IPS-18c (cell line): ENCODE results near the gene CRYL1.

ENCODE experiments used
- H3K4me3 ChIP-seq: 2 replicates; pipeline ENCODE4 v1.7.0; 2013; ENCODE audit warnings: low read depth, mild to moderate bottlenecking, low read length, moderate library complexity; ENCODE audit not compliant: insufficient read depth
- H3K9me3 ChIP-seq: one replicate; pipeline ENCODE4 v1.6.1; 2013; ENCODE audit warnings: mild to moderate bottlenecking, low read length, moderate library complexity; ENCODE audit not compliant: control insufficient read depth, insufficient read depth

The CRYL1 gene

DNA sequence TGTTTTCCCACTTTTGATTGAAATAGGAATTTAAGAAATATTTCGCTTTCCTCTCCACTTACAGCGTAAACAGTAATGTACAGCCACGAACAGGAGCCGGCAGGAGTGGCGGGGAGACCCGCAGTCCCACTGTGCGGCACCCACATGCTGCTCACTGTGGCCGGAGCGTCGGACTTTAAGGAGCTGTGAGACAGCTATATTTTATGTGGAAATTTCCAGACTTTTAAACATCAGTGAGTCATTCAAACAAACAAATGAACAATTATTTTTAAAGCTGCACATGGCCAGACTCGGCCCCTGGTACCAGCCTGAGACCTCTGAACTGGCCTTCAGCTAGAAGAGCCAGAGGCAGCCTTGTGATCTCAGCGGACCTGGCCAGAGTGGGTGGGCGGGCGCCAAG lies 52.5 kb downstream of the CRYL1 start:
- H3K9me3 ChIP-seq: no peaks in the 10 kb centered on the region
- H3K4me3 ChIP-seq: no peak overlapping the region

DNA sequence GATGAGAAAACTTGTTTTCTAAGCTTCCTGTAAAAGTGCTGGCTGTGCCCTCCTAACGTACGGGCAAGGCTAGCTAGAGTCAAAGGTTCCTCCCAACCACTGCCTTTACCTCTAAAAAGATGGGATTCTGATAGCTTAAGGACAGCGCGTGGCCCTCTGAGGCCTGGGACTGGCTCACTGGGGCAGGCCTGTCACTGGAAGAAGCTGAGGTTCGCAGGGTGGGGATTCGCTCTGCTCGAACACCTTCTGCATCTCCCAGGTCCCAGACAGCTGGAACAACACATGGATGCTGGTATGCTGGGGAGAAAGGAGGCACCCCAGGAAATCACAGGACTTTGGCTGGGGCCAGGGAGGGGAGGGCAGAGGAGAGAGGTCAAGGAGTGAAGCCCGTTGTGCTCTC lies 53.1 kb downstream of the CRYL1 start:
- H3K9me3 ChIP-seq: no peaks in the 10 kb centered on the region
- no peak overlapping the region for H3K4me3 ChIP-seq

DNA sequence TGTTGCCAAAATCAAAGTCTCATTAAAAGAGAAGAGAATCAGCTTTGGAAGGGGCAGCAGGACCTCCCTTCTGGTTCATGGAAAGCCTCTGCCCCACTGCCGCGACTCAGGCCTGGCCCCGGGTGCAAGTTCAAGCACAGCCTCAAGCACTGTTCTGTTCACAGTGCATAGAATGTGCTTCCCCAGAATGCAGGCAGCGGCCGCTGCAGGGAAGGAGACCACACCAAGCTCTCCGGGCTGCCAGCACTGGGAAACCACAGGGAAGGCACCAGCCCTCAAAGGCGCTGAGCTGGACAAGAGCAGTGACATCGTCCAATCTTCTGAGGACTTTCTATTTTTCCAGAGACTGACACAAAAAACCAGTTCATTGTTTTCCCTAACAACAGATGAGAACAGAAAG lies 55.5 kb downstream of the CRYL1 start:
- no peaks in the 10 kb centered on the region for H3K9me3 ChIP-seq
- no peak overlapping the region for H3K4me3 ChIP-seq

DNA sequence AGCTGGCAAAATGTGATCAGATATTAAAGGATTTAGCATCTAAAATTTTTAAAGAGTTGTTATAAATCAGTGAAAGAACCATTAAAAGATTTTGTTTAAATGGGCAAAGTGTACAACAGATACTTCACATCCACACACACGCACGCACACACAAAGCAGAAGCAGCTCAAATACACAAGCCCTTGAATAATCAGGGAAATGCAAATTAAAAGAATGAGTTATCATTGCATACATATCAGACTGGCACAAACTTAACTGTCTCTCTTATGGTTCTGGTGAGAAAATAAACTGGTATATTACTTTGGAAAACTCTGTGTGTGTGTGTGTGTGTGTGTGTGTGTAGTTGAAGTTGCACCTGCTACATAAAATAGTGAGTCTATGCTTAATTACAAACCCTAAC lies 59.3 kb downstream of the CRYL1 start:
- Histone ChIP-seq H3K9me3 (no peaks in the 10 kb centered on the region), H3K4me3 (no peak overlapping the region)

GRCh38 chr13:20465218-20465879 lies 60.3 kb downstream of the CRYL1 start:
- H3K4me3 ChIP-seq: no peak overlapping the region
- no peaks in the 10 kb centered on the region for H3K9me3 ChIP-seq

DNA sequence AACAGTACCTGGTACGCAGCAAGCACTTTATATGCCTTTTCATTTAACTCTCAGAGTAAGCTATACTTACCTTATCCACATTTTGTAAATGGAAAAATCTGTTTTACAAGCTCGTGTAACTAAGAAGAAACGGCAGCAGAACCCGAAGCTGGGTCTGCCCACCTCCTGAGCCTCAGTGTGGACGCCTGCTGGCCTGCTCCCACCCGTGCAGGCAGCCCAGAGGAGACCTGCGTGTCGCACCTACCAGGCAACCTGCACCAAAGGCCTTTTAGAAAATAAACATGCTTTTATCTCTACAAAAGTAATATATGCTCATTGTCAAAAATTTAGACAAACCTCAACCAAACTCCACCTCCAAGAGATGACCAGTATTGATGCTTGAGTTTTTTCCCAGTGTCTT lies 62.7 kb downstream of the CRYL1 start:
- H3K9me3 ChIP-seq: no peaks in the 10 kb centered on the region
- no peak overlapping the region for H3K4me3 ChIP-seq

- no peak overlapping the region for H3K4me3 ChIP-seq
Measured at GRCh38 chr13:20462533-20462915, 63.1 kb downstream of the CRYL1 start.

DNA sequence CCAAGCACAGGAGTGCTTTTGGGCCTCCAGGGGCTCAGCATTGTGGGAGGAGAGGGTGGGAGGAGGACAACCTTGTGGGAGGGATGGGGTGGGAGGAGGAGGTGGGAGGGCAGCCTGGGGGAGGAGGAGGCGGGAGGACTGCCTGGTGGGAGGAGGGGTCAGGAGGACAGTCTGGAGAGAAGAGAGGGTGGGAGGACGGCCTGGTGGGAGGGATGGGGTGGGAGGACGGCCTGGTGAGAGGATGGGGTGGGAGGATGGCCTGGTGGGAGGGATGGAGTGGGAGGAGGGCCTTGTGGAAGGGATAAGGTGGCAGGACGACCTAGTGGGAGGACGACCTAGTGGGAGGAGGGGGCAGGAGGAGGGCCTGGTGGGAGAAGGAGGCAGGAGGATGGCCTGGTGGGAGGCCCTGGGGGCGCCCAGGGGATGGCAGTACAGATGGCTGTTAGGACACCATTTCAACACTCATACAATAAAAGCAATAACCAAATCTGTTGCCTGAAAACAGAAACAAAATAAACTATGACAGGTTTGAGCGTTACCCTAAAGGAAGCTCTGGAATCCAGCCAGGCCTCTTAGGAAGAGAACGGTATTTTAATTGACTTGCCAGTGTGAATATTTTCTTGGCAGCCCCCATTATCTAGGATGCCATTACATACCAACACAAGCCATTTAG lies 63.7 kb downstream of the CRYL1 start:
- no peaks in the 10 kb centered on the region for H3K9me3 ChIP-seq
- no peak overlapping the region for H3K4me3 ChIP-seq

More at GRCh38 chr13:20462533-20462915, 63.1 kb downstream of the CRYL1 start:
- H3K9me3 ChIP-seq: no peaks in the 10 kb centered on the region

DNA sequence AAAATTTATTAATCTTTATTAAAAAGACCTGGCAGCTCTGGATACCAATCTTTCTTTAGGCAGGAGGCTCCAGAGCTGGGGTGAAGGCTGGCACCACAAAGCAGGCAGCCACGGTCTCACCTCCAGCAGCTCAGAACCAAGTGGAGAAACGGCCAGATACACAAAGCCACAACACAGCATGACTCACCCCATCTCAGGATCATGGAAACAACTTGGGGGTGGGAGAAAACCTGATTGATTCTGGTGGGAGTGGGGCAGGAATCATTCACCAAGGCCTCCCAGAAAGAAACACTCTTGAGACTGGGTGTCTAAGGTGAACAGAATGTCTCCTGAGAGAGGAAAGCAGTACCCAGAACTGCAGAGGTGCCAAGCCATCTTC lies 64.2 kb downstream of the CRYL1 start:
- no peaks in the 10 kb centered on the region for H3K9me3 ChIP-seq
- H3K4me3 ChIP-seq: no peak overlapping the region

GRCh38 chr13:20460761-20461160 lies 64.9 kb downstream of the CRYL1 start:
- Histone ChIP-seq H3K9me3 (no peaks in the 10 kb centered on the region), H3K4me3 (no peak overlapping the region)

GRCh38 chr13:20457670-20458069 lies 68.0 kb downstream of the CRYL1 start:
- Histone ChIP-seq H3K9me3 (no peaks in the 10 kb centered on the region), H3K4me3 (no peak overlapping the region)

- H3K9me3 ChIP-seq: no peaks in the 10 kb centered on the region
- H3K4me3 ChIP-seq: no peak overlapping the region
Measured at GRCh38 chr13:20456737-20457136, 68.9 kb downstream of the CRYL1 start.

DNA sequence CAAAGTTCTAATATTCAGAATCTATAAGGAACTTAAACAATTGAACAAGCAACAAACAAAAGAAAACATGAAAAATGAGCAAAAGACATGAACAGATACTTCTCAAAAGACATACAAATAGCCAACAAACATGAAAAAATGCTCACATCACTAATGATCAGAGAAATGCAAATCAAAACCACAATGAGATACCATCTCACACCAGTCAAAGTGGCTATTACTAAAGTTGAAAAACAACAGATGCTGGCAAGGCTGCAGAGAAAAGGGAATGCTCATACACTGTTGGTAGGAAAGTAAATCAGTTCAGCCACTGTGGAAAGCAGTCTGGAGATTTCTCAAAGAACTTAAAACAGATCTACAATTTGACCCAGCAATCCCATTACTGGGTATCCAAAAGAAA lies 74.3 kb downstream of the CRYL1 start:
- H3K9me3 ChIP-seq: no peaks in the 10 kb centered on the region
- H3K4me3 ChIP-seq: no peak overlapping the region

GRCh38 chr13:20448470-20448869 lies 77.2 kb downstream of the CRYL1 start:
- Histone ChIP-seq H3K4me3 (no peak overlapping the region), H3K9me3 (no peaks in the 10 kb centered on the region)

- Histone ChIP-seq H3K4me3 (no peak overlapping the region), H3K9me3 (no peaks in the 10 kb centered on the region)
Measured at GRCh38 chr13:20446900-20447299, 78.8 kb downstream of the CRYL1 start.

DNA sequence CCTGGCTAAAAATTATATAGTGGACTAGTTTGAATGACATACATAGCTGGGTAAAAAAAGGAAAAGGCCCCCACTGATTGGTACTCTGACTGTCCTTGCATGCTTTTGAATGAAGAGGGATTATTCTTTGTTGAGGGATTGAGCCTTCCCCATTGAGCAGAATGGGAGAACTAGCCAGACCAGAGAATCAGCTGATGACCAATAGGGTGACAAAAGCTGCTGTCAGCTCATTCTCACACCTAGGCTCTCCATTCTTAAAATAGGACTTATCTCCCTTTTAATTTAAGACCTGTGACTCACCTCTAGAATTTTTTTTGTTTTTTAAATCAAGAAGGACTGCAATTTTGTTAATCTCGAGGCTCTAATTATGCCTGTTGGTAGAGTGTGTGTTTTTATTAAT lies 79.3 kb downstream of the CRYL1 start:
- Histone ChIP-seq H3K9me3 (no peaks in the 10 kb centered on the region), H3K4me3 (no peak overlapping the region)

DNA sequence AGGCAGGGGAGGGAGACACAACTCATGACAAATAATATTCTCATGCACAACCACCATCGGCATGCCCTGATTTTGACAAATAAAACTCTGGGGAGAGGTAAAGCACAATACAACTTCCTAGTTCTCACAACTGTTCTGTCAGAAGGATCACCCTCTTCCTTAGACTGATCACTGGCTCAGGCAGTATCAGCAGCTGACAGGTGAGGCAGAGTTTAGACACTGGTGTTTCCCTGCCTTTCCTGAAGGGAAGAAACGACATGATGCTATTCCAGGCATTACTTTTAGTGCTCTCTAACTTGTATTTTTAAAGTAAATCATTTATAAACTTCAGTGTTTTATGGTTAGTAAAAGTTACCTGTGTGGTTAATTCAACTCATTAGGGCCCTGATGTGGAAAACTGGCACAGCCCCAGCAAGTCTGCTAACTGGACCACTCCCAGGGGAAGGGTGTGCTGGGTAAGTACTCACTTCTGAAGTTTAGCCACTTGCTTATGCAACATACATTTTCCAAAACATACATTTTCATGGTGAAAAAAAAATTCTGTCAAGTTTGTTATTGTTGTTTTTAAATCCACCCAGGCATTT lies 82.8 kb downstream of the CRYL1 start:
- H3K9me3 ChIP-seq: no peaks in the 10 kb centered on the region
- no peak overlapping the region for H3K4me3 ChIP-seq

DNA sequence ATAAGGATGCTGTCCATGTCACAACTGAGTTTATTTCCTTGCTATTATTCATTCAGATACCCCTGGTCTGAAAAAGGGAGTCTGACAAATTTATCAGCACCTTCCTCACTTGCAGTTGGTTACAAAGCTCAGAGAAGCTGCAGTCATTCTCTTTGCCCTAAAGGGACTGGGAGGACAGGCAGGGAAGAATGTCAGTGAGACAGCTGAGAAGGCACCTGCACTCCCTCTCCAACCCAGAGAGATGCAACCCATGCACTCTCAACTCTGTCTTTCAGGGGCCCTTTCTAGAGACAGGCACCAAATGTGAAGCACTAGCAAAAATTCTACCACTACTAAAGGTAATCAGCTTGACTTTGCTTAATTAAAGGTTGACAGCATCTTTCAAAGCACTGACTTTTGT lies 83.3 kb downstream of the CRYL1 start:
- no peak overlapping the region for H3K4me3 ChIP-seq
- H3K9me3 ChIP-seq: no peaks in the 10 kb centered on the region

GRCh38 chr13:20441879-20442278 lies 83.8 kb downstream of the CRYL1 start:
- Histone ChIP-seq H3K9me3 (no peaks in the 10 kb centered on the region), H3K4me3 (no peak overlapping the region)
